DMS 273 treated with DMSO at 0.1 percent for 48 hours (cell line): Measurements from ENCODE around the gene MYB.

Source experiments
- DNase-seq: peaks from one replicate; lab custom pipeline; 2025; lab: John Stamatoyannopoulos, UW

MYB gene

DNA sequence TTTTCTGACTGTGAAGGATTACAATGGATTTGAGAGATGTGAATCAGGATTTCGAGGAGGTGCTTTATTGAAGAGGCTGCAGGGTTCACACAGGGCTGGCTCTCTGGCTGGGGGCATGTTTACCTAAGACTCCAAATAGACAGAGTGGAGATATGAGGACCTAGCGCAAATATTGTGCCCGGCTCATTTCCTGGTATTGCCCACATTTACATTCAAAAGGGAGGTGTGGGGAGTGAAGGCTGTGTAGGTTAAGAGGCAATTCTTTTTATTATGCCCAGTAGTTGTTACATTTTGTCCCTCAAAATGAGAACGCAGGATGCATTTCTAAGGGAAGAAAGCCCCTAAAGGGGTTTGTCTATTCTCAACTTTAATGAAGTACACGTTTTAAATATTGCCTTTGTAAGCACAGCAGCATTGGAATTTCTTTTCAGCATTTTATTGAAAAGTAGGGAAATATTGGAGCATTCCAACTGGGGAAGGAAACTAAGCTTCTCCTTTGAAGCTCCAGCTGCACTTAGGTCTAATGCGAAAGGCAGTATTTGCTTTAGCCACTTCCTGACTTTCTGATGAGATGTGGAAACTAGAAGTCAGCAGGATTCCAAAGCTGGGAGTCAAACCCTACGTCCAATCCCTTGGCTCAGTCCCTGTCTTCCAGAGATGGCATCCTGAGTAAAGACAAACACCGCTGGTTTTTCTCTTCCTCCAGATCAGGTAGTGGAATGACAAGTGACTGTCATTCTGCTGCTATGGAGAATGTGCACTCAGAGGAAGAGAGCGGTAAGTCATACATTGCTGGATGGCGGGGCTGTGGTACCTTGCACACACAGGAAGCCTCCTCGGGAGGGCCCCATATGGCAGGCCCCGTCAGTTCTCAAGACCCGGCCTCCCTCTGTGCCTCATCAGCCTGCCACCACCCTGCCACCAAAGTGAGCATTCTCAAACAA is 70.7 kb downstream of the MYB start:
- no peak for DNase-seq

DNA sequence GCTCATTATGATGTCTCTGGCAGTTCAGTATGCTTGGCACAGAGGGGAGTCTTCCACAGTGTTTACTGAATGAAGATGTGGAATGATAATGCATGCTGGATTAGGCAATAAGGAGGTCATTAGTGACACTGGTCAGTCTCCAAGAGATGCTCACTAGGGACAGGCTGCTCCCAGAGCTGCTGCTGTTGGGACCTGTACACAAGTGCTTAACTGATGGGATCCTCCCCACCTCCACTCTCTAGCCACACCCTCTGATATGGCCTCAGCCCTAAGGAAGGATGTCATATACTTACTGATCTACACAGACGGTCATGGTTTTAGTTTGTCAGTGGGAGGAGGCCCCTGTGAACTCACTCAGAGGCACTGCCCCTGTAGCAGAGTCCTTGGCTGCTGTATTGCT is 73.4 kb downstream of the MYB start:
- DNase-seq, result no peak

DNA sequence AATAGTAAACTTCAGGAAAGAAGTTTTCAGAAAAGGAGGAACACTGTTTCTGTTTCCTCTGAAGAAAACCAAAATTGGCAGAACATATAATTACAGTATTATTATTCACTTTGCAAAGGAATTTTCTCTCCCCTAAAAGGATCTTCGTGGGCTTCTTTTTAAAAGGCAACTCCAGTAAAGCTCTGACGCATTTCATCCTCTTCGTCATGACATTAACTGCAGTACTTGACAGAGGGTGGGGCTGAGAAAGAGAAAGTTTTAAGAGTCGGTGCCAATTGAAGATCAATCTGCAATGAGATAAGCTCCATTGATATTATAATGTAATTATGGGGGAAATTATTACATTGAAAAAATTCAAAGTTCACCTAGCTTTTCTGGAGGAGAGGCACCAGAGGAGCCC is 75.8 kb downstream of the MYB start:
- DNase-seq, result no peak

DNA sequence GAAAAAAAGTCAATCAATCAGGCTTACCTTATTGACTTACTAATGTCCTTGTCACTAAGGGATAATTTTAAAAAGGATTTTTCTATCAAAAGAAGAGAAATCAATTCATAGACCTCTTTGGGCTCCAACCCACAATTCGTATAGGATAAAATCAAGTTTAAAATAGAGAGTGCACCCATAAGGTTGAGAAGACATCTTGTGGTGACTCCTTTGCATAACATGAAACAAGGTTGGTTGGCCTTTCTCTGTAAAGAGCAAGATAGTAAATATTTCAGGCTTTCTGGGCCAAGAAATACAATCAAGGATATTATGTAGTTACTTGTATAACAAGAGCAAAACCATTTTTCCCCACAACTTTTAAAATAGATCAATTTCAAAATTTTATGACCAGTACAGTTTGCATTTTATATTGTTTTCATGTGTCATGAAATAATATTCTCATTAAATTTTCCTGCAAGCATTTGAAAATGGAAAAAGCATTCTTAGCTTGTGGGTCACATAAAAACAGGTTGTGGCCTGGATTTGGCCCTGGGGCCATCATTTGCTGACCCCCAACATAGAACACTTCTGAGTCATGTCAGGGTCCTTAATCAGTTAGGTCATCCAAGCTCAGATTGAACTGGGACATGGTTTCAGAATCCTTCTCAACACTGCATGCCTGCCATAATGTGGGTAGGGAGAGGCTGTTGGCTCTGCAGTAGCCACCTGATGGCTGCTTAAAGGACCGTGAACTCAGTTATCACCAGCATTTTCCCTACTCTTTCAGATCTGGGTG is 76.7 kb downstream of the MYB start:
- no peak for DNase-seq

DNA sequence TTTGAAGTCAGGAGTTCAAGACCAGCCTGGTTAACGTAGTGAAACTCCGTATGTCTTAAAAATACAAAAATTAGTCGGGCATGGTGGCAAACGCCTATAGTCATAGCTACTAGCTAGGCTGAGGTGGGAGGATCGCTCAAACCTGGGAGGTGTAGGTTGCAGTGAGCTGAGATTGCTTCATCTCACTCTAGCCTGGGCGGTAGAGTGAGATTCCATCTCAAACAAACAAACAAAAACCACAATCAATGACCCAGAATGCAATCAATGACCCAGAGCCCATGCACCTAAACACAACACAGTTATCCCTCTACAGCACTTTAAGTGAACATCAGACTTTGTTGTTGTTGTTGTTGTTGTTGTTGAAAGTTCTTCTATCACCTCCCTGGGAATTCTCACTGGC is 77.9 kb downstream of the MYB start:
- DNase-seq, result no peak

DNA sequence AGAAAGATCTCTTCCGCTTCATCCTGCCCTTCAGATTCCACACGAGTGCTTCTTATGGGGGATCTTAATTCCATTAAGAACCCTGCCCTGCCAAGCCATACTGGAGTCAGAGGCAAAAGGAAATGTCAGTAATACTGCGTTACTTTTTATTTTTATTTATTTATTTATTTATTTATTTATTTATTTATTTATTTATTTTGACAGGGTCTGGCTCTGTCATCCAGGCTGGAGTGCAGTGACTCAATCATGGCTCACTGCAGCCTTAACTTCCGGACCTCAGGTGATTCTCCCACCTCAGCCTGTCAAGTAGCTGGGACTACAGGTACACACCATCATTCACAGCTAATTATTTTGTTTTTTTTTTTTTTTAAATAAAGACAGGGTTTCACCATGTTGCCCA is 79.5 kb downstream of the MYB start:
- DNase-seq, result no peak

DNA sequence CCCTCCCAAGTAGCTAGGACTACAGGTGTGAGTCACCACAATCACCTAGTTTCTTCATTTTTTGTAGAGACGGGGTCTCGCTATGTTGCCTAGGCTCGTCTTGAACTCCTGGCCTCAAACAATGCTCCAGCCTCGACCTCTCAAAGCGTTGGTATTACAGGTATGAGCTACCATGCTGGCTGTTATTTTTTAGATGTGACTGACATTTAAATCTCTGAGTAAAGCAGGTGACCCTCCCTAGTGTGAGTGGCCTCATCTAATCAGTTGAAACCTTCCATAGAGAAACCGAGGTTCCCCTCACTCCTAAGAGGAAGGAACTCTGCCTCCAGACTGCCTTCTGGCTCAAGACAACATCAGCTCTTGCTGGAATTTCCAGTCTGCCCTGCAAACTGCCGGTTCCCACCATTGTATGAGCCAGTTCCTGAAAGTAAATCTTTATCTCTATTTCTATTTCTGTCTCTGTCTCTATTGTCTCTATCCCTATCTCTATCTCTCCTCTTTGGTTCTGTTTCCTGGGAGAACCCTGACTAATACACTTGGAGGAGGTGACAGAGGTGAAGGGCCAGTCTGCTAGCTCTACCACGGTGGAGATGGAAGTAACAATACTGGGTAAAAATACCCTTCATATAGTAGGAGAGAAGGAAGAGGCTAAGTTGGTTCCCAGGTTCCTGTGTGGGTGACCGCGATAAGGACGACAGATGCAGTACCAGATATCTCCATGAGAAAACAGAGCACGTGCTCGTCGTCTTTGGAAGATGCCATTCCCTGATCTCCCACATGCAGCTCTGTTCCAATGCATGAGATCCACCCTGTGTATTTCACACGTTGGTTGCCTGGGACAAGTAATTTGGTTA is 81.0 kb downstream of the MYB start:
- no peak for DNase-seq

DNA sequence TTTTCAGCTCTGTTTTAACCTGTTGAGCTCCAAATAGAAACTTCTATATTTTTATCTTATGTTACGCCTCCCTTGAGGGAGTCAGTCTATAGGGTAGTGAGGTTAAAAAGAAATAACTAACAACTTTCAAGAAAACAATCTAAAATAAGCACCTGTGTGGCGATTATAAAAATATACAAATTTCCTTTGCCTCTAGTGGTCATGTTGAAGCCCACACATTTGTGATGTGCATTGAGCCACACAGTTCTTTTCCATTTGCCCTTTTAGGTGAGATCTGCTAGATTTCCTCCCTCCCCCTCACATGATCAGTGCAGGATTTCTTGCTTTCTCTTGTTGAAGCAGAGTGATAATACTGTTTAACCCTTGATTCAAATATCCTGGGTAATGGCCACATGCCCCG is 84.2 kb downstream of the MYB start:
- no peak for DNase-seq

DNA sequence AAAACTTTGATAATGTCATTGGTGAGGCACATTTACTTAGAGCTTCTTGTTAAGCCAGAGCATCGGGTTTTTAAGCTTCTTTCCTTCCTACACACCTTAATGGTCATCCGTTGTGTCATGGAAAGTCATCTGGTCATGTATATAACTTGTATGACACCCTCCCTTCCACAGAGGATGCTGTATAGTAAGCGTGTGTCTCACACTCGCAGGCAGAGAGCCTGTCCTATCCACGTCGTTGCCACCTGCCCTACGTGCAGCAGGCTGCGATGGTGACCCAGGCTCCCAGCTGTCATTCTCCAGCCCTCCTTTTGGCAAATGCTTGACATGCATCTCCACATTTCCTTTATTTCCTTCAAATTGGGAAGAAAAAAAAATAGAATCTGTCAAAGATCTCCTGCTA is 85.6 kb downstream of the MYB start:
- DNase-seq, result no peak

DNA sequence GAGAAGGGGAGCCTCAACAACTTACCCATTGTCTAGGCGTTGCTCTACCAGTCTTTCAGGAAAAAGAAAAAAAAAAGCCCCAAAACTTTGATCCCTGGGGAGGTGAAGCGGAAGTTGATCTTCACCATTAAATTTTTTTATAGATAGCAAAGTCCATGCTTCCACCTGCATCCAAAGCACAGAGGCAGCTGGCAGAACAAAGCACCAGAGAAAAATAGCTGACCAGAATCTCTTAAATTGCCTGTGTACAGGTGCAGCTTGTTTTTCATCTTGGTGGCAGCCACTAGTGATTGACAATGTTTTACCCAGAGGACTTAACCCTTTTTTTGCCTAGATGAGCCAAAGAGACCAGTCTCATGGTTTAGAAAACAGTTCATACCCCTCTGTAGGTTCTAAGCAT is 86.0 kb downstream of the MYB start:
- DNase-seq, result no peak

DNA sequence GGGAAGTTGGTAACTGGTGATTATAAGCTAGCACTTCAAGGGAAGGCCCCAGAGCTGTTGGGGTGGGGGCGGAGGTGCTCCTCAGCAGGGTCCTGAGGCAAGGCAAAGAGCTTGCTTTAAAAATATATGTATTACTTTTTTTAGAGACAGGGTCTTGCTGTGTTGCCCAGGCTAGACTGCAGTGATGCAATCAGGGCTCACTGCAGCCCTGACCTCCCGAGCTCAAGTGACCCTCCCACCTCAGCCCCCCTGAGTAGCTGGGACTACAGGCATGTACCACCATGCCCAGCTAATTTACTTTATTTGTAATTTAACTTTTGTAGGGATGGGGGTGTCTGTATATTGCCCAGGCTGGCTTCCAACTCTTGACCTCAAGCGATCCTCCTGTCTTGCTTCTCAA is 87.2 kb downstream of the MYB start:
- DNase-seq, result no peak

DNA sequence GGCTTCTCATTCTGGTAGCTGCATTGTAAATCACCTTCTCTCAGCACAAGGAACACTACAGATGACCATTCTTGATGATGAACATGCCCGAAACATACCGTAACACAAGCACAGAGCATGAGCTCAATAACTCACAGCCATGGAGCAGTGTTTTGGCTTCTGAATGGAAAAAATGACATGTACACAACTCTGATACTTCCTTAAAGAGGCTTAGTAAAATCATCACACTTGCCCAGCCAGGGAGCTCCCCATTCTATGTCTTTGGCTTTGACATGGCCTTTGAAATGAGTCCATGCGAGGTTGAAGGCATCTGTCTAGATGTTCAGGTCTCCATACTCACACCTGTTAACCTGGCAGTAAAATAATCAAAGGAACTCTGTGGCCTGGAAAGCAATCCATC is 87.6 kb downstream of the MYB start:
- DNase-seq, result no peak
